A549 treated with ZK216348 at 1 μM for 4 hours (cell line): ENCODE measurements around the gene C11orf98. TPM values are rescaled to one million over a fixed set of nuclear protein-coding genes. Genes with fewer than 3 reads are reported as not detected.

ENCODE experiments used
- total RNA-seq: library from RNA; stranded (reverse); fragments of 200-300 nt; extraction: Qiagen RNA extraction; gene quantifications from 5 replicates; pipeline ENCODE4 v1.2.3, GENCODE V29; 2022; ENCODE audit warnings: low read depth

The C11orf98 gene
- 124 to 164 TPM (median 134 TPM) in 5 replicates for total RNA-seq

GRCh38 chr11:62665075-62665598 lies at the start of gene C11orf98, which contains the start of gene CSKMT:
Gene C11orf98 (minus strand): TSS chr11:62665210. CDS start chr11:62665169, 41 bp downstream.
Gene CSKMT (plus strand): TSS chr11:62665312. CDS start chr11:62665880, 568 bp downstream.

GRCh38 chr11:62707277-62707861 lies 42.4 kb upstream of the C11orf98 start, which contains the start of the genes BSCL2 and GNG3:
Gene BSCL2 (minus strand): TSS chr11:62707424. CDS start chr11:62707195, 229 bp downstream.
Gene GNG3 (plus strand): TSS chr11:62707676. CDS start chr11:62708296, 620 bp downstream.

DNA sequence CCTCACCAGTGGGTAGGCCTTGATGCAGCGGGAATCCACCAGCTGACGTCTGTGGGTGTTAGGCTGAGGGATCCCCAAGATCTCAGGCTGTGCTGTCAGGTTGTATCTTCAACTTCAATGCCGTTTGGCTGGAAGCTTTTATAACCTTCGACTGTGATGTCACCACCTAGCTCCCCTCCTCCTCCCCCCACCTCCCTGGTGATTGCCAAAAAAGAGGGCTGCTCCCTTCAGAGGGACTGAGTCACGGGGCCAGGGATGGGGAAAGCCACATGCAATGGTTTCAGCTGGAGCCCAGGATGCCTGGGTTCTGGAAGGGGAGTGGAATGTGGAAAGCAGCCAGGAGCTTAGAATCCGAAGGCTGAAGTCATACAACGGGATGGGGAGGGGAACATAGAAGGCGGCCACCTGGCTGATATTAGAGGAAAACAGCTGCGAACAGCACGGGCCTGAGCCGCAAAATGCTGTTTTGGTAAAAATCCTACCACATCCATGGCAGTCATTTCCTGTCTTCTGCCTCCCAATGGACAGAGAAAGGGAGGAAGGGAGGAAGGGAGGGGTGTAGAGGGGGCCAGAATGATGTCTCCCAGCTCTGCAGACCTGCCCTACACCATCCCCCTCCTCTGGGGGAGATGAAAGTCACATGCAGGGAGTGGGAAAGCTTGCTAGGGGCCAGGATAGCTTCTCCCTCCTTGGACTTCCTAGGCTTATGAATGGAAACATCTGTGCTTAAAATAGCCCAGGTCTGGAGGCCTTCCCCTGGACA lies 24.6 kb upstream of the C11orf98 start, which contains the start of gene LRRN4CL:
LRRN4CL (minus strand) TSS at position 110 of the 763 bp plus-strand sequence. CDS start 1,022 bp downstream, outside the sequence.

GRCh38 chr11:62678770-62679696 lies 14.0 kb upstream of the C11orf98 start, which contains the start of gene UBXN1:
Gene UBXN1 (minus strand): TSS chr11:62679073. CDS start chr11:62678923, 150 bp downstream.

GRCh38 chr11:62671608-62672389 lies 6.8 kb upstream of the C11orf98 start, which contains the start of the genes LBHD1 and UQCC3:
Gene LBHD1 (minus strand): TSS chr11:62672267. CDS start chr11:62670031, 2,236 bp downstream.
Gene UQCC3 (plus strand): TSS chr11:62671673. CDS start chr11:62671746, 73 bp downstream.

DNA sequence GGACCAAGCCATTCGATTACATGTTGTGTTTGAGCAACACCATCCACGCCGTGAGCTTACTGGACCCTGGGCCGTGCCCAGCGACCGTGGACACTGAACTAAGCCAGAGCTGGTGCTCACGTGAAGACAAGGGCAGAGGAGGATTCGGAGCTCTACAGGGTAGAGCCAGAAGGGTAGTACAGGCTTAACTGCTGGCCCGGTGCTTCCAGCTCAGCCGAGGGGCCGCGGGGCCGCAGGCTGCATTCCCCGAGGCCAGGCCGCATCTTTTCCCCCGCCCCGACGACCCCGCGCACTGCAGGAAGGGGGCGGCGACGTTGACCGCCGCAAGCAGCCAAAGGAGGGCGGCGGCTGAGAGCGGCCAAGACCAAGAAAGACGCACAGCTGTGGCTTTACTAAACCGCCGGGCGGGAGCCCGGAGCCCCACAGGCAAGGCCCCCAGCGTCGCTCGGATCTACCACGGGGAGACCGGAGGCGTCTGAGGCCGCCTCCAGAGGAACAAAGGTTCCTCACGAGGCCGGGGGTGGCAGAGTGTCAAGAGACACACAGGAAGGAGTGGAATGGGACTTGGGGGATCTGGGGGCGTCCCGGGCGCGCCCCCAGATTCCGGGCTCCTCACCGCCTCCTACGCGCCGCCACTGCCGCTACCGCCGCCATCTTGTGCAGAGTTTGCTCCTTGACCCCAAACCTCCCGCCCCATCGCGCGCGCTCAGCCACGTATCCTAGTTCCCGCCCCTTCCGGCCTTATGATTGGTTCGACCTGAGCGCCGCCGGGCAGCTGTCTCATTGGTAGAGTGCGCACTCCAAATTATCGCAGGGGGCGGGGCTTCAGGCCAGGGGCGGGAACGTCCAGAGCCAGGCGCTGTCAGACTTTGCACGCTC lies 18.8 kb downstream of the C11orf98 start, which contains the start of gene GANAB:
GANAB (minus strand) TSS at position 668 of the 879 bp plus-strand sequence; CDS start at position 654, 14 bp downstream.

DNA sequence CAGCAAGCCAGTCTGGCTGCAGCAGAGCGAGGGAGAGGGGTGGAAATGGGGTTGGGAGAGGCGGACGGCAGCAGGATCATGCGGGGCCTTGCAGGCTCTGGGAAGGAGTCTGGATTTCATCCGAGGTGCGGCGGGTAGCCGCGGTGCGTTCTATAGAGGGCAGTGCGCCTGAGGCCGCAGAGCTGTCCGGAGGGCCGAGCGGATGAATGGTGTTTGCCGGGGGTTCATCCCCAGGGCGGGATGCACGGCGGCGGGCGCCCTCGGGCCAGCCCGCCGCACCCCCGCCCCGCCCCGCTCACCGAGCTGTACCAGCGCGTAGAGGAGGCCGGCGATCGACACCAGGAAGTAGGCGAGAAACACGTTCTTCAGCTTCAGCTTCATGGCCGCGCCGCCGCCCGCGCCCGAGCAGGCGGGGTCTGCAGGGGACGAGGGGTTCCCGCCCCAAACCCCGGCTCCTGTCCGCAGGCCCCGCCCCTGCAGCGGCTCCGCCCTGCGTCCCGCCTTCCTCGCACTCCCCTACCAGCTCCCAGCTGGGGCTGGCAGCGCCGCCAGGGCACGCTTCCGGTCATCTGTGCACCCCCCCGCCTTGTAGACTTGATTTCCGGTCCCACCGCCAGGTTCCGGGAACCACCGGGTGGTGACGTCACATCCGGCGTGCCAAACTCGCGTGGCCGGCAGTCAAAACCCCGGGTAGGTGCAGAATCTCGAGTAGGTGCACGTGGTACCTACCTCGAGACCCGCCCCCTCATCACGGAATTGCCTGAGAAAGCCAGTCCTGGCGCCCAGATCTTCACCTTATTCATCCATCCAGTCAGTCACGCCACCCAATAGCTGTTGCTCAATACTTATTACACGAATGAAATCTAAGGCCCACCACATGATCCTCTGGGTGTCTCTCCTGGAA lies 43.2 kb downstream of the C11orf98 start, which contains the start of gene B3GAT3:
B3GAT3 (minus strand) TSS at position 420 of the 904 bp plus-strand sequence; CDS start at position 381, 39 bp downstream.

Other genes starting within 250 kb of the C11orf98 start
- gene SCGB1A1, start 246.2 kb downstream of the C11orf98 start, total RNA-seq = not detected in 5 replicates
- gene AHNAK, start 118.4 kb downstream of the C11orf98 start, total RNA-seq = 237 to 338 TPM (median 298 TPM) in 5 replicates
- 1,887 to 2,053 TPM (median 2,011 TPM) in 5 replicates for gene EEF1G, start 91.3 kb downstream of the C11orf98 start, total RNA-seq
- gene TUT1, start 73.7 kb downstream of the C11orf98 start, total RNA-seq = 7.8 to 17.7 TPM (median 15.1 TPM) in 5 replicates
- 77.4 to 91.6 TPM (median 86.2 TPM) in 5 replicates for gene MTA2, start 63.3 kb downstream of the C11orf98 start, total RNA-seq
- gene EML3, start 52.4 kb downstream of the C11orf98 start, total RNA-seq = 13.5 to 30.1 TPM (median 26.2 TPM) in 5 replicates
- 3.5 to 4.8 TPM (median 4.4 TPM) in 5 replicates for gene ROM1, start 52.0 kb downstream of the C11orf98 start, total RNA-seq
- 30.1 to 56.7 TPM (median 52.1 TPM) in 5 replicates for gene B3GAT3, start 43.2 kb downstream of the C11orf98 start, total RNA-seq
- 200 to 293 TPM (median 267 TPM) in 5 replicates for gene GANAB, start 18.6 kb downstream of the C11orf98 start, total RNA-seq
- 12.9 to 22.4 TPM (median 21.3 TPM) in 5 replicates for gene INTS5, start 11.9 kb downstream of the C11orf98 start, total RNA-seq
- gene CSKMT, start 102 bp upstream of the C11orf98 start, total RNA-seq = 5.8 to 16.2 TPM (median 12.6 TPM) in 5 replicates
- 25.4 to 39.4 TPM (median 34.5 TPM) in 5 replicates for gene UQCC3, start 6.5 kb upstream of the C11orf98 start, total RNA-seq
- gene LBHD1, start 7.1 kb upstream of the C11orf98 start, total RNA-seq = 4.8 to 5.3 TPM (median 5.0 TPM) in 5 replicates
- 89.4 to 131 TPM (median 123 TPM) in 5 replicates for gene UBXN1, start 13.9 kb upstream of the C11orf98 start, total RNA-seq
- 0.09 to 0.25 TPM (median 0.14 TPM) in 3 of 5 replicates, not detected in the others for gene LRRN4CL, start 24.3 kb upstream of the C11orf98 start, total RNA-seq
- gene BSCL2, start 42.2 kb upstream of the C11orf98 start, total RNA-seq = 49.0 to 86.5 TPM (median 71.5 TPM) in 5 replicates
- gene GNG3, start 42.5 kb upstream of the C11orf98 start, total RNA-seq = not detected in 5 replicates
- 40.2 to 45.6 TPM (median 42.8 TPM) in 5 replicates for gene HNRNPUL2, start 62.2 kb upstream of the C11orf98 start, total RNA-seq
- 30.4 to 34.7 TPM (median 33.1 TPM) in 5 replicates for gene TTC9C, start 63.3 kb upstream of the C11orf98 start, total RNA-seq
- gene ZBTB3, start 89.0 kb upstream of the C11orf98 start, total RNA-seq = 1.1 to 1.8 TPM (median 1.6 TPM) in 5 replicates
- 170 to 201 TPM (median 175 TPM) in 5 replicates for gene POLR2G, start 96.4 kb upstream of the C11orf98 start, total RNA-seq
- 11.3 to 18.0 TPM (median 15.4 TPM) in 5 replicates for gene TAF6L, start 106.2 kb upstream of the C11orf98 start, total RNA-seq
- 53.3 to 97.0 TPM (median 86.6 TPM) in 5 replicates for gene TMEM179B, start 122.2 kb upstream of the C11orf98 start, total RNA-seq
- 16.2 to 32.5 TPM (median 26.9 TPM) in 5 replicates for gene TMEM223, start 126.8 kb upstream of the C11orf98 start, total RNA-seq
- gene NXF1, start 140.2 kb upstream of the C11orf98 start, total RNA-seq = 39.8 to 58.2 TPM (median 53.4 TPM) in 5 replicates
- gene STX5, start 166.8 kb upstream of the C11orf98 start, total RNA-seq = 19.1 to 25.0 TPM (median 24.7 TPM) in 5 replicates
- gene TEX54, start 167.6 kb upstream of the C11orf98 start, total RNA-seq = not detected in 5 replicates
- gene WDR74, start 174.4 kb upstream of the C11orf98 start, total RNA-seq = 61.5 to 84.6 TPM (median 81.8 TPM) in 5 replicates
- gene SLC3A2, start 215.7 kb upstream of the C11orf98 start, total RNA-seq = 846 to 1,034 TPM (median 998 TPM) in 5 replicates